UCSD-AML1 (cell line): Measurements from ENCODE around the gene NAPSA.
"Not testable (repeated sequence)": the region's sequence is repeated elsewhere in the genome, so short reads cannot be mapped to it uniquely, and the experiment has no call there.

Experiments
- DNase-seq: peaks from one replicate; lab custom pipeline; 2025; ENCODE audit not compliant: unreplicated experiment; lab: John Stamatoyannopoulos, UW

NAPSA gene

DNA sequence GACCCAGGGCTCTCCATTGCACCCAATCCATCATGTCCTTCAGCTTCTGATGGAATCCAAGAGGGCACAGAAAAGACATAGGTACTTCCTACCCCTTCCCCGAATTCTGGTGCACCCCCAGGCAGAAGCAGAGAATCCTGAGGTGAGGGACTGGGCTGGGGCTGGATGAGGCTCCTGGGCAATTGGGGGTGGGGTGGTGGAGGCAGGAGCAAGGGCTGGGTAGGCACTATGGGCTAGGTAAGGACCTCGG is 33.5 kb downstream of the NAPSA start:
- DNase-seq, result no peak

- no peak for DNase-seq
Observed at GRCh38 chr19:50331221-50331993, 34.0 kb downstream of the NAPSA start.

- DNase-seq, result peak; percentile 66
Observed at GRCh38 chr19:50330365-50331078, 34.9 kb downstream of the NAPSA start.

DNA sequence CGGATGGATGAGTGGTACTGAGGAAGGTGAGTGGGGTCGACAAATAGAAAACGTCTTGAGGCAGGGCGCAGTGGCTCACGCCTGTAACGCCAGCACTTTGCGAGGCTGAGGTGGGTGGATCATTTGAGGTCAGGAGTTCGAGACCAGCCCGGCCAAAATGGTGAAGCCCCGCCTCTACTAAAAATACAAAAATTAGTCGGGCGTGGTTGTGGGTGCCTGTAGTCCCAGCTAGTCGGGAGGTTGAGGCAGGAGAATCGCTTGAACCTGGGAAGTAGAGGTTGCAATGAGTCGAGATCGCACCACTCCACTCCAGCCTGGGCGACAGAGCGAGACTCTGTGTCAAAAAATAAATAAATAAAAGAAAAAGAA is 35.5 kb downstream of the NAPSA start:
- DNase-seq, result not testable (repeated sequence)

DNA sequence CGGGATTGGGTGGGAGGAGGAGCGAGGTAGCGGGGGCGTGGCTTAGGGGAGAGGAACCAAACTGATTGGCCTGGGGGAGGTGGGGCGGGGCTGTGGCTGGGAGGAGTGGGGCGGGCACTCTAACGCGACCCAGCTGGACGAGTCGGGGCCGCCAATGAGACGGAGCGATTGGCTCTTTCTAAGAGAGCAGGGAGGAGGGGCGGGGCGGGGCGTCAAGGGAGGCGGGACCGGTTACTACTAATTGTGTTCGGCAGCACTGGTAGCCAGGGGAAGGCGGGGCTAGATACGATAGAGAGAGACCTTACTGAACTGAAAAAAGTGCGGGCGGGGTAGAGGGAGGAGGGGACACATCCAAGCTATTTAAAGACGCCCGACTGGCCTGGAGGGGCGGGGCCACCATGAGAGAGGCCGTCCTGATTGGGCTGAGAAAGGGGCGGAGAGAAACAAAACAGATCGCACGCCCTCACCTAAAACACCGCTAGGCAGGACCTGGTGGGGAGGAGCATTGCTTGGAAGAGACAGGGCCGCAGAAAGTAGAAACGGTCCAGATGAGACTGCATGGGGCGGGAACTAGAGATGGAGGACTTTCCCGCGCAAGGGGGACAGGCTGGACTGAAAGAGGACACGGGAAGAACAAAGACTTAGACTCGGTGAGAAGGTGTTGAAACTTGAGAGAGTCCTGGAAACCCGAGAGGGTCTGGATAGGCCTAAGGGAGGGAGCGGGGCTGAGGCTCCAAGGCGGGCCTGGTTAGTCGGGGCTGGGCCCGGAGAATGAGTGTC is 36.1 kb downstream of the NAPSA start, which contains the start of gene KCNC3:
Gene KCNC3, minus strand, starts transcription at position 232 of the 780 bp plus-strand sequence. CDS start 295 bp downstream, outside the sequence.
- DNase-seq, result no peak

- no peak for DNase-seq
Observed at GRCh38 chr19:50328873-50329145, 36.6 kb downstream of the NAPSA start.

- no peak for DNase-seq
Observed at GRCh38 chr19:50328224-50328872, 37.1 kb downstream of the NAPSA start.

GRCh38 chr19:50327461-50328223 is 37.8 kb downstream of the NAPSA start:
- no peak for DNase-seq

GRCh38 chr19:50327013-50327412 is 38.4 kb downstream of the NAPSA start:
- DNase-seq, result no peak

DNA sequence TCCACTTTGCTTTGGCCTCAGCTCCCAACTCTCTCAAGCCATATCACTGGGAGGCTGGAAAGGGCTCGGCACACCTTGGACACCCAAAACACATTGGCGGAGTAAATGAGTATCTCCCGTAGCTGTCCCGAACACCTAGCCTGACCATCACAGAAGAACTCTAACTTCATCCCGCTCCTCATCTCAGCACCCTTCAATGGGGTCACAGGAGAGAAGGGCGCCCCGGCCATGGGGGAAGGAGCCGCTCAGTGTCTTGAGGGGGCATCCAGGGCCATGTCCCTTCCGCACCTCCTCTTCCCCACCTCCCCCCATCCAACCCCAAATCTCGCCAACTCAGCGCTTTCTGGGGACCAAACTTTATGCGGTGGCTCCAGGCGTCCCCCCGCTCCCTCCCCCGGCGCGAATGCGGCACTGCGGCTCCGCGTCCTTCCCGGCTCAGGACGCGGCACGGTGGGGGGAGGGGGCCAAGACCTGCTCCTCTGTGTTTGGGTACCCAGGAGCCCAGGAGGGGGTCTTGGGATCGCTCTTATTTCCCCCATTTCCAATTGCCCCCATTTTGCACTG is 39.3 kb downstream of the NAPSA start:
- no peak for DNase-seq

- DNase-seq, result peak; percentile 83
Observed at GRCh38 chr19:50325310-50326100, 39.9 kb downstream of the NAPSA start.

GRCh38 chr19:50324331-50324730 is 41.1 kb downstream of the NAPSA start:
- DNase-seq, result no peak

DNA sequence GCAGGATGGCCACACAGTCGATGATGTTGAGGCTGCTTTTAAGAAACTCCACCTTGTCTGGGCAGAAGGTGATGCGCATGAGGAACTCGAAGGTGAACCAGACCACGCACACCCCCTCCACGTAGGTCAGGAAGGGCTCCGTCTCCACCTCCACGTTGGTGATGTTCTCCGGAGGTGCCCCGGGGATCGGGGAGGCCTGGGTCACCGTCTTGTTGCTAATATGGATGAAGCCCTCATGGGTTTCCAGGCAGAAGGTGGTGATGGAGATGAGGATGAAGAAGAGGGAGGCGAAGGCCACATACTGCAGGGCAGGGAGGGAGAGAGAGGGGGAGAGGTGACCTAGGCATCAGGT is 41.7 kb downstream of the NAPSA start:
- no peak for DNase-seq

GRCh38 chr19:50322931-50323781 is 42.3 kb downstream of the NAPSA start:
- no peak for DNase-seq

DNA sequence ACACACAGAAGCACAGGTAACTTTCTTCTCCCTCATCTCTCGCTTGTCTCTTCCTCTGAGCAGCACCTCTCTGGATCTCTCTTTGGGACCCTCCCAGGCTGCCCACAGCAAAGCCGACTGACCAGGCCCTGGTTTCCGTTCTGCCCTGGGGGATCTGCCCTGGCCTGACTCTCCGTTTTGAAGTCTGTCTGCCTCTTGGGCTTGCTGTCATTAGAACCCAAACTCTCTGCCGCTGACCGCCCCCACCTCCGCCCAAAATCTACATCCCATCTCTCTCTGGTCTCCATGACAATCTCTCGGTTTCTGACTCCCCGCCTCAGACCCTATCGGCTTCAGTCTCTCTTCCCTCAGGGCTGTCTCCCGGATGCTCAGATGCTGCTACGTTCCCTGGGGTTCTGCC is 43.2 kb downstream of the NAPSA start:
- DNase-seq, result no peak

DNA sequence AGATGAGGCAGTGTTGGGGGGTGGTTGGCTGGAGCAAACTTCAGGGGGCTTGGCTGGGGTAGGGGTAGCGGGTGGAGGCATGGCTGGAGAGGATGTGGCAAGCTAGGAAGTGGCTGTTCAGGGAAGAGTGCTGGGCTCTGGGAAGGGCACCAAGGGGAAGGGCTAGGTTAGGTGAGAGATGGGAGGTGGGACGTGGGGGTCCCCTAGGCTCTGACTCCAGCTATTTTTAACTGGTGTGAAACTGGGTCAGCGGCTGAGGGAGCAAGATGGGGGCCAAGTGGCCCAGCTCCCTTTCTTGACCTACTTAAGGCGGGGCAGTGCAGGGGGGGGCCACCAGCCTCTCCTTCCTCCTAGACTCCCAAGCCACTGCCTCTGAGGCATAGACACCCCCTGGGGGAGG is 43.6 kb downstream of the NAPSA start:
- DNase-seq, result no peak

GRCh38 chr19:50320596-50320995 is 44.8 kb downstream of the NAPSA start:
- DNase-seq, result no peak

- no peak for DNase-seq
Observed at GRCh38 chr19:50320051-50320450, 45.4 kb downstream of the NAPSA start.

GRCh38 chr19:50319156-50319555 is 46.3 kb downstream of the NAPSA start:
- no peak for DNase-seq
